SK-N-SH (cell line): ENCODE data around the gene MB21D2.

Experiments used
- CTCF ChIP-seq: fragments of 200-600 bp; sonication (generic); IDR thresholded peaks from 2 replicates; pipeline ENCODE4 v1.6.1; 2017; ENCODE audit warnings: antibody characterized with exemption, mild to moderate bottlenecking, moderate library complexity
- ELF1 ChIP-seq: IDR thresholded peaks from 2 replicates; pipeline ENCODE4 v1.4.0; 2012
- EZH2phosphoT487 ChIP-seq: fragments of 200-600 bp; sonication (generic); IDR thresholded peaks from 2 replicates; pipeline ENCODE4 v1.6.1; 2017; ENCODE audit warnings: low read depth, mixed run types, mild to moderate bottlenecking, antibody characterized with exemption, moderate library complexity, borderline replicate concordance
- FOXJ3 ChIP-seq: sonication (generic); formaldehyde crosslinking; IDR thresholded peaks from 2 replicates; pipeline ENCODE4 v1.5.1; 2020; ENCODE audit warnings: mild to moderate bottlenecking, missing genetic modification reagents
- FOXM1 ChIP-seq: IDR thresholded peaks from 2 replicates; pipeline ENCODE4 v1.4.0; 2012; ENCODE audit warnings: low read depth, mild to moderate bottlenecking
- GABPA ChIP-seq: IDR thresholded peaks from 2 replicates; pipeline ENCODE4 v1.4.0; 2012; ENCODE audit warnings: low read depth, mild to moderate bottlenecking
- JUND ChIP-seq: IDR thresholded peaks from 2 replicates; pipeline ENCODE4 v1.4.0; 2012
- NRF1 ChIP-seq: IDR thresholded peaks from 2 replicates; pipeline ENCODE4 v1.6.1; 2012; ENCODE audit warnings: low read depth, mild to moderate bottlenecking, low read length
- TAF1 ChIP-seq: IDR thresholded peaks from 2 replicates; pipeline ENCODE4 v1.6.1; 2012; ENCODE audit warnings: low read depth, mild to moderate bottlenecking, low read length, moderate library complexity, borderline replicate concordance

- TF ChIP-seq TAF1: no peak
- no peak for TF ChIP-seq NRF1
- TF ChIP-seq ELF1: no peak
- TF ChIP-seq FOXM1: no peak
- TF ChIP-seq GABPA: no peak
- peak; percentile 17; the same call in 1 of the 2 replicates for TF ChIP-seq JUND
- no peak for TF ChIP-seq EZH2phosphoT487
- TF ChIP-seq FOXJ3 (CRISPR knock-in tag): no peak
- TF ChIP-seq CTCF: no peak
These were observed 9.9 kb downstream of the MB21D2 start for GRCh38 chr3:192907784-192908183.
